DOHH2 (cell line): ENCODE results near the gene FAM53B.

Experiments used
- H3F3A ChIP-seq: fragments of 200-600 bp; sonication (generic), shearing (Covaris generic); 2 replicates; pipeline ENCODE4 v1.6.0; 2016; ENCODE audit warnings: antibody characterized with exemption, mild to moderate bottlenecking; ENCODE audit not compliant: control insufficient read depth, insufficient read depth
- H3K27ac ChIP-seq: fragments of 200-600 bp; sonication (generic); 2 replicates; pipeline ENCODE4 v1.5.1; 2014; ENCODE audit warnings: low read depth, mild to moderate bottlenecking, low read length, moderate library complexity
- H3K27me3 ChIP-seq: fragments of 200-600 bp; sonication (generic); 2 replicates; pipeline ENCODE4 v1.6.1; 2014; ENCODE audit warnings: mild to moderate bottlenecking, low read length, mixed read lengths; ENCODE audit not compliant: control insufficient read depth
- H3K36me3 ChIP-seq: fragments of 200-600 bp; sonication (generic); 2 replicates; pipeline ENCODE4 v1.6.1; 2014; ENCODE audit warnings: mild to moderate bottlenecking, low read length, moderate library complexity, mixed read lengths; ENCODE audit not compliant: control insufficient read depth
- H3K4me1 ChIP-seq: fragments of 200-600 bp; sonication (generic); 2 replicates; pipeline ENCODE4 v1.6.1; 2014; ENCODE audit warnings: mild to moderate bottlenecking, low read length, mixed read lengths; ENCODE audit not compliant: control insufficient read depth
- H3K4me2 ChIP-seq: fragments of 200-600 bp; sonication (generic); 2 replicates; pipeline ENCODE4 v1.6.0; 2014; ENCODE audit warnings: mild to moderate bottlenecking, low read length, moderate library complexity
- H3K4me3 ChIP-seq: fragments of 200-600 bp; sonication (generic); 2 replicates; pipeline ENCODE4 v1.5.1; 2014; ENCODE audit warnings: mild to moderate bottlenecking, low read length, mixed read lengths
- H3K79me2 ChIP-seq: fragments of 200-600 bp; sonication (generic); 2 replicates; pipeline ENCODE4 v1.6.1; 2014; ENCODE audit warnings: mild to moderate bottlenecking, low read length, mixed read lengths; ENCODE audit not compliant: control insufficient read depth
- H3K9me2 ChIP-seq: fragments of 200-600 bp; sonication (generic); replicated peaks from 2 replicates; pipeline ENCODE4 v1.6.1; 2014; ENCODE audit warnings: mild to moderate bottlenecking, low read length, mixed read lengths; ENCODE audit not compliant: control insufficient read depth
- H3K9me3 ChIP-seq: fragments of 200-600 bp; sonication (generic); 2 replicates; pipeline ENCODE4 v1.6.1; 2014; ENCODE audit warnings: antibody characterized with exemption, low read length, mixed read lengths; ENCODE audit not compliant: control insufficient read depth, insufficient read depth
- H4K20me1 ChIP-seq: fragments of 200-600 bp; sonication (generic); 2 replicates; pipeline ENCODE4 v1.6.0; 2014; ENCODE audit warnings: low read depth, mild to moderate bottlenecking, antibody characterized with exemption, low read length, moderate library complexity; ENCODE audit not compliant: control insufficient read depth, insufficient read depth
- CTCF ChIP-seq: fragments of 200-600 bp; sonication (generic); IDR thresholded peaks from one replicate; pipeline ENCODE4 v1.5.1; 2014; ENCODE audit warnings: antibody characterized with exemption, mild to moderate bottlenecking, low read depth, low read length; ENCODE audit not compliant: poor library complexity, severe bottlenecking
- EZH2phosphoT487 ChIP-seq: fragments of 200-600 bp; sonication (generic); IDR thresholded peaks from 2 replicates; pipeline ENCODE4 v1.6.1; 2017; ENCODE audit warnings: borderline replicate concordance, mild to moderate bottlenecking, antibody characterized with exemption, low read length, moderate library complexity, mixed read lengths

FAM53B gene

GRCh38 chr10:124643330-124644009, 100.7 kb downstream of the FAM53B start:
- Histone ChIP-seq H4K20me1 (0 out of 2 replicates have a peak, but pooled peaks cover 7% of the 10 kb centered on the region), H3K4me1 (peaks cover 41% of the 10 kb centered on the region), H3K36me3 (peaks cover 18% of the 10 kb centered on the region), H3K27ac (no peak overlapping the region), H3K79me2 (peaks cover 76% of the 10 kb centered on the region), H3K9me2 (no peaks in the 10 kb centered on the region), H3K9me3 (no peaks in the 10 kb centered on the region), H3F3A (no peaks in the 10 kb centered on the region), H3K4me2 (no peak overlapping the region), H3K27me3 (no peaks in the 10 kb centered on the region), H3K4me3 (no peak overlapping the region)
- TF ChIP-seq CTCF: no peak
- TF ChIP-seq EZH2phosphoT487: no peak

- H3K4me1 ChIP-seq: peaks cover 37% of the 10 kb centered on the region
- peaks cover 68% of the 10 kb centered on the region for H3K79me2 ChIP-seq
- no peak overlapping the region for H3K4me3 ChIP-seq
- H3K36me3 ChIP-seq: peaks cover 14% of the 10 kb centered on the region
- TF ChIP-seq EZH2phosphoT487 (no peak), CTCF (no peak)
- no peaks in the 10 kb centered on the region for H3K9me2 ChIP-seq
- H3F3A ChIP-seq: no peaks in the 10 kb centered on the region
- peaks cover 4% of the 10 kb centered on the region; the same call in 1 of the 2 replicates for H4K20me1 ChIP-seq
- no peak overlapping the region for H3K27ac ChIP-seq
- no peaks in the 10 kb centered on the region for H3K9me3 ChIP-seq
- no peaks in the 10 kb centered on the region for H3K27me3 ChIP-seq
- peak overlapping the region; percentile 8; the same call in 1 of the 2 replicates for H3K4me2 ChIP-seq
Observed at GRCh38 chr10:124642088-124642710, 102.0 kb downstream of the FAM53B start.

- Histone ChIP-seq H3F3A (no peaks in the 10 kb centered on the region), H3K27ac (no peak overlapping the region), H3K9me3 (no peaks in the 10 kb centered on the region), H3K4me2 (peak overlapping the region; percentile 8; the same call in 1 of the 2 replicates), H3K4me1 (peaks cover 43% of the 10 kb centered on the region), H4K20me1 (peaks cover 3% of the 10 kb centered on the region; the same call in 1 of the 2 replicates), H3K27me3 (no peaks in the 10 kb centered on the region), H3K4me3 (no peak overlapping the region), H3K9me2 (no peaks in the 10 kb centered on the region), H3K36me3 (peaks cover 10% of the 10 kb centered on the region; the same call in 1 of the 2 replicates), H3K79me2 (peaks cover 67% of the 10 kb centered on the region)
- TF ChIP-seq EZH2phosphoT487 (no peak), CTCF (no peak)
Observed at GRCh38 chr10:124641282-124642087, 102.7 kb downstream of the FAM53B start.
